NCI-H1417 treated with DMSO at 0.1 percent for 48 hours (cell line): ENCODE results near the gene KHDRBS1.
A peak's percentile ranks its signal among the peaks of the same experiment; 100 is the strongest.
"Not testable (repeated sequence)": the region's sequence is repeated elsewhere in the genome, so short reads cannot be mapped to it uniquely, and the experiment has no call there.

Experiments used
- DNase-seq: peaks from one replicate; lab custom pipeline; 2025; lab: John Stamatoyannopoulos, UW

Gene KHDRBS1, protein sequence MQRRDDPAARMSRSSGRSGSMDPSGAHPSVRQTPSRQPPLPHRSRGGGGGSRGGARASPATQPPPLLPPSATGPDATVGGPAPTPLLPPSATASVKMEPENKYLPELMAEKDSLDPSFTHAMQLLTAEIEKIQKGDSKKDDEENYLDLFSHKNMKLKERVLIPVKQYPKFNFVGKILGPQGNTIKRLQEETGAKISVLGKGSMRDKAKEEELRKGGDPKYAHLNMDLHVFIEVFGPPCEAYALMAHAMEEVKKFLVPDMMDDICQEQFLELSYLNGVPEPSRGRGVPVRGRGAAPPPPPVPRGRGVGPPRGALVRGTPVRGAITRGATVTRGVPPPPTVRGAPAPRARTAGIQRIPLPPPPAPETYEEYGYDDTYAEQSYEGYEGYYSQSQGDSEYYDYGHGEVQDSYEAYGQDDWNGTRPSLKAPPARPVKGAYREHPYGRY

DNA sequence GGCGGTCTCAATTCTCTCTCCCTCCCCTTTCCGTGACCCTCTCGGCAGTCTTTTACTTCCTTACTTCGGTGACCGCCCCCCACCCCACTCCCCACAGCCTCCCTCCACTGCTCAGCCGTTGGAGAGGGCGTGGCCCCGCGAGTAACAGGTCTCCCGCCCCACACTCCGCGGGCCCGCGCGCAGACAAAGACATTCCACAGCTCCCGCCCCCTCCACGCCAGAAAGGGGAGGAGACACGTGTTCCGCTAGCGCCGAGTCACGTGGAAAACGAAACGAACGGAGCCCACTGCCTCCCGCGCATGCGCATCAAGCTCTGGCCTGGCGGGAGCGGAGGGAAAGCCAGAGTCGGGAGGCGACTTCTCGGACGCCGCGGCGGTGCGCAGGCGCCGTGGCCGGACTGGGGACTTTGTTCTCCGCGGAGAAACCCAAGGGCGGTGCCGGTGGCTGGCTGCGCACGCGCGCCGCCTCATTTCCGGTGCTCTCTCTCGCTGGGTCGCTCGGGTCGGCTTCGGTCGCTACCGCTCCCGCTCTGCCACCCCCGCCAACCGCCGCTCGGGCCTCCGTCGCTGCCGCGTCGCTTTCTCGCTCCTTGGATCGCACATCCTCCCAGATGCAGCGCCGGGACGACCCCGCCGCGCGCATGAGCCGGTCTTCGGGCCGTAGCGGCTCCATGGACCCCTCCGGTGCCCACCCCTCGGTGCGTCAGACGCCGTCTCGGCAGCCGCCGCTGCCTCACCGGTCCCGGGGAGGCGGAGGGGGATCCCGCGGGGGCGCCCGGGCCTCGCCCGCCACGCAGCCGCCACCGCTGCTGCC lies at the start of gene KHDRBS1:
TSS of gene KHDRBS1 (plus strand) at position 483 of the 813 bp plus-strand sequence. CDS start at position 611, 128 bp downstream.
- DNase-seq = peak; percentile 94

DNA sequence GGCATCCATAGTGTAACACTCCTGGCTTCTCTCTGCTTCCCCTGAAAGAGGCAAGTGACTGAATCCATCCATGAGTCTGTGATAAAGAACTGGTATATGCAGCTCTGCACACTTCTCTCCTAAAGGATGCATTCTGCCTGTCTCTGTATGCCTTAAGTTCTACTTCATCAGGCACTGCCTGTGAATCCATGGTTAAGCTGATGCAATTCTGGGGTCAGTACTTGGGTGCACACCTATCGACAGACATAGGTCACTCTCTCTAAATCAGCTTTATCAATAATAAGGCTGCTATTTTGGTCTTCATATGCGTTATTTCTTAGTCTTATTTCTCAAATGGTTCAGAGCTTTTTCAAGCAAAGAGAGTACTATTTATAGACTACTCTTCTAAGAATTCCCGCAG lies 42.8 kb upstream of the KHDRBS1 start:
- no peak for DNase-seq

DNA sequence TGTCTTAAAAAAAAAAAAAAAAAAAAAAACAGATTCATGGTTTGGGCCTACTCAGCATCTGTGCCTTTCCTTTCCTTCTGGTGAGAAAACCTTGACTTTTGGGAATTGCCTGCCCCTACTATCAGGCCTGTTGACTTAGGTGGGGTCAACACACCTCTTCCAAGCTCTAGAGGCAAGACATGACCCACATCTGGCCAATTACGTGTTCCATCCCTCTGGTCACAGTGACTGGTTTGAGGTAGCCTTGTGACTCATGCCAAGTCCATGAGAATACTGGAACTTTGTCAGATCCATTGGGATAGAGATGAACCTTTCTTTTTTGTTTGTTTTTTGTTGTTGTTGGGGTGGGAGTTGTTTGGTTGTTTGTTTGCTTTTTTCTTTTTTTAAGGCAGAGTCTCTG lies 37.3 kb upstream of the KHDRBS1 start:
- DNase-seq = no peak

DNA sequence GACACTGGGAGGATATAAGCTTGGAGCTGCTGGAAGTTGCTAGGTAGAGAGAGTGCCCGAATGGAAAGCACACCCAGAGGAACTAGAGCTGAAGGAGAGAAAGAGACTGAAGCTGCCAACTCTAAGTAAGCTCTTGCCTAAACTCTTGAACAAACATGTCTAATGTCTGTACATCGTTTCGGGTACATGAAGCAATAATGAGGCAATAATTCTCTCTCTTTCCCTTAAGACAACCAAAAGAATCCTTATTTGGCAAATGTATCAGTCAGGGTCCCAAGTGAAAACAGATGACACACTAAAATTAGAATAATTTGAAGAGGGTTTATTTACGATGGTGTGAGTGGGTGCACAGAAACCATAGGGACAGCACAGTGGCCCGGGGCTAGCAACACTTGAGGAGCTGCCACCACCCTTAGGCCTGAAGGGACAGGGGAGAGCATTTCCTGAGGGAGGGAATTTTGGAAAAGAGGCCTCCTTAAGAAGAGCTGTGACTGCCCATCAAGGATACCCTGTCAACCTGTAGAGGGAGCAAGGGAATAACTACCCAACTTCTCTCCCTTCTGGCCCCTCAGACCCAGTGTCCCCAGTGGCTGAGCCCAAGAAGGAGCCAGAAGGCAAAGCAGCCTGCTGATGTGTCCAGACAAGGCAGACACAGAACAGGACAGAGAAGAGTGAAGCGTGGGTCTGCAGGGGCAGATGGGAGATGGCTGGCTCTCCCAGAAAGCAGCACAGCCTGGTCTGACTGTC lies 36.1 kb upstream of the KHDRBS1 start:
- no peak for DNase-seq

DNA sequence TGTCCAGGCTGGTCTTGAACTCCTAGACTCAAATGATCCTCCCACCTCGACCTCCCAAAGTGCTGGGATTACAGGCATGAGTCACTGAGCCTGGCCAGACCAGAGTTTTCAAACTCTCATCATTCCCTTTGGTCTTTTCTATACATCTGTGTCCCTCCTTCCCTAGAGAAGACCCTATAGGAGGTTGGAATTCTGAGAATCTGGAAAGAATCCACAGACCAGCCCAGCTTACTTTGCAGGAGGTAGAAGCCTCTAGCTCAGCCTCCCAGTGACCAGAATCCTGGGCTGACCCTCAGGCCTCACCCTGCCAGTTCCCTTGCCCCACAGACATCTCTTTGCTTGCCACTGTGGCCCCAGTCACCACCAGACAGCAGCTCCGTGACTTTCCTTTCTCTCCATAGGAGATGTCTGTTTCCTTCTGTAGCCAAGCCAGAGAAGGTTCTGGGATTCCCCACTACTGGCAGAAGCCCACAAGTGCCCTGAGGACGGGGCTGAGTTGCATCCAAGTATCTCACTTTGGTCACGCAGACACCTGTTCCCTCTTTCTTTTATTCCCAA lies 34.7 kb upstream of the KHDRBS1 start:
- DNase-seq = no peak

DNA sequence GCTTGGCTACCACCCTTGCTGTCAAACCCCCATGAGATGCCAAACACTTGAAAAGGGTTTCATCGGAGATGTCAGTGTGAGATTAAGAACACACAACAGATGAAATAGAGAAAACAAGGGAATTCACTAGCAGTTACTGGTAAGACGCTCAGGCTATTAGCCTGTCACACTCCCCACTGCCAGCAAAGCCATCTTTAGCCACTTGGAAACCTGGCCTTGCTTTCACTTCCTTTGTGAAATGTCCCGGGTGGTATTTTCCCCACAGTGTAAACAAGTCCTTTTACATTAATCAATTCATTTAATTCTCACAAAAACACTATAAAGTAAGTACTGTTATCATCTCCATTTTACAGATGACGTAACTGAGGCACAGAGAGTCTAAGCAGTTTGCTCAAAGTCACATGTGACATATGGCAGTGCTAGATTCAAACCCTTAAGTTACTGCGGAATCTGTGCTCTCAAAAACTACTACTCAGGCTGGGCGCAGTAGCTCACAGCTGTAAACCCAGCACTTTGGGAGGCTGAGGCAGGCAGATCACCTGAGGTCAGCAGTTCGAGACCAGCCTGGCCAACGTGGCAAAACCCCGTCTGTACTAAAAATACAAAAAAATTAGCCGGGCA lies 32.7 kb upstream of the KHDRBS1 start:
- no peak for DNase-seq

DNA sequence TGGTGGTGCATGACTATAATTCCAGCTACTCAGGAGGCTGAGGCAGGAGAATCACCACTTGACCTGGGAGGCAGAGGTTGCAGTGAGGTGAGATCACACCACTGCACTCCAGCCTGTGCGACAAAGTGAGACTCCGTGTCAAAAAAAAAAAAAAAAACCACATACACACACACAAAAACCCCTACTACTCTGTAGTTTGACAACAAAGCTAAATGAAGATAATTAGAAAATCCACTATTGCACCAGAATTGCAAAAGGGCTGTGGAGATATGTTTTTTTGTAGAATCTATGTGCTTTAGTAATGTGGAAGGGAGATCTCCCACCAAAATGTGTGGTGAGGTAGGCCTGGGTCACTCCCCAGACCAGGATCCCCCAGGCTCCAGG lies 32.2 kb upstream of the KHDRBS1 start:
- no peak for DNase-seq

DNA sequence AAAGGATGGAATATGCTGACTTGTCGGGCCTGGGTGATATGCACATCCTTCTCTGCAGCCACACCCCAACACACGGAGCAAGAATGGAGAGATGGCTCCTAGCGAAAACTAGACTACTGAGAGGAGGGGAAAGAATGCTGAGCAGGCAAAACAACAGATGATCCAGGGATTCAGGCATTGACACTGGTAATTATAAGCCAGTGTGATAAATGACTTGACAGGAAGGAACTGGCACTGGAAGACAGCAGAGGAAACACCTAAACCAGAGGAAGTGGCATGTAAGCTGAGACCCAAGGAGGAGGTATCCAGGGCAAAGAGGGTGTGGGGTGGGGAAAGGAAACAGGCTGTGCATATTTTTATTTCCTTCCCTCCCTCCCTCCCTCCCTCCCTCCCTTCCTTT lies 31.7 kb upstream of the KHDRBS1 start:
- no peak for DNase-seq

DNA sequence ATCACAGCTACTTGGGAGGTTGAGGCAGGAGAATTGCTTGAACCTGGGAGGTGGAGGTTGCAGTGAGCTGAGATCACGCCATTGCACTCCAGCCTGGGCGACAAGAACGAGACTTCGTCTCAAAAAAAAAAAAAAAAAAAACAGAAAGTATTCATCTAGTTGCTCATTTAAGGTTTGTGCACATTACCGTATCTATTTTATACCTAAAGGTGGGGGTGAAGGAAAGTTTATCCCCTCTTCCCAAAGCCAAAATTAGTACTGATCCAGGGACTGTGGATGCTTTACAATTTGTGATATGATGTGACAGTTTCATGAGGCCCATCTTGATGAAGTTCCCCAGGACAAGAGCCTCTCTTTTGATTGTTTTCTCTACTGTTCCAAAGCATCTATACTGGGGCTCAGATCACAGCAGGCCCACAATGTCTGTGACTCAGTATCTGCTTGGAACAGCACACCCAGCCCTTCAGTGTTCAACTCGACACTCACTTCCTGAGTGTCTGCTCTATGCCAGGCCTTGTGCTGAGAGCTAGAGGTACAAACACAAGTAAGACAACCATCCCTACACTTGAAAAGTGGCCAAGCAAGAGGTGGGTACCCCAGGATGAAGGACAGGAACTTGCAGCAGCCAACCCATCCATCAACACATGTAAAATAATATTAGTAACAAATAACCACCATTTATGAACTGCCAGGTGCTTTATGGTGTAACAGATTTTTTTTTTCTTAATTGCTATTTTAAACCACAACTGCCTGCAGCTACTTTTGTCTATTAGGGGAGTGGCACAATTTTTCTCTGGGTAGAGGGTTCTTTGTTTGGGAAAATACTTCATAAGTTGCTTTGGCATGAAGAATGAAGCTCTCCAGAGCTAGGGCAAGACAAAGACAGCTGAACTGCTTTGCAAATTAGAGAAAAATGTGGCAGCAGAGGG lies 29.0 kb upstream of the KHDRBS1 start:
- no peak for DNase-seq

DNA sequence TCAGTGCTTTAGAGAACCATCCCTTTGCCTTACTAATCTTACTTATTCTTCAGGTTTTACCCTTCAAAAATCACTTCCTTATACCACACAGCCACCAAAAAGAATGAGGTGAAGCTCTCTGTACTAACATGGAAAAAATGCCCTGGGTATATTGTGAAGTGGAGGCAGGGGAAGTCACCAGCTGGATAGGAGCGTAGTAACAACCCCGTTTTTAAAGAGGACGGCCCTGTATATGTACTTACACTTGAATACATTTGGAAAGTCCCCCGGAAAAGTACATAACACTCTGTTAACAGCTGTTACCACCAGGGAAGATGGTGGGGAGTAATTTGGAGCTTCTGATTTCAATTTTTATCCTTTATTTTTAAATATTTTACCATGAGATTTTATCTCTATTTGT lies 28.2 kb upstream of the KHDRBS1 start:
- no peak for DNase-seq

DNA sequence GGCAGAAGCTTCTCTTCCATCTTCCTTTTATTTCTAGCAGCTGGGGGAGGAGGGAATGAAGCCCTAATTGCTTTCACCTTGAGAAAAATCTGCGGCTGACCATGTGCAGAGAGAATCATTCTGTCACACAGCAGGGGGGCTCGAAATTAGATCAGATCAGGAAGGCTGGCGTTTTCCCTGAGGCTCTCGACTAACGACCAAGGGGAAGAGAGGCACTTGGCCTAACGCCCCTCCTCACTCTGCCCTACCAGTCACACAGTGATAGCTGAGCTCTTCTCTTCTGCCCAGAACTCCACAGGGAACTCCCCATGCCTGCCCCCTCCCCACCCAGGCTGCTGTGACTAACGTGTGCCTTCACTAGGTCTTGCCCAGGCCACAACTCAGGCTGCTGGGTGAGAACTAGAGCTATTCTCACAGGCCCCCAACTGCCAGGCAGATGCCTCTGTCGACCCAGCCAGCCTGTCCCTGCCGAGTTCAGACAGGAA lies 26.5 kb upstream of the KHDRBS1 start:
- peak; percentile 58 for DNase-seq

DNA sequence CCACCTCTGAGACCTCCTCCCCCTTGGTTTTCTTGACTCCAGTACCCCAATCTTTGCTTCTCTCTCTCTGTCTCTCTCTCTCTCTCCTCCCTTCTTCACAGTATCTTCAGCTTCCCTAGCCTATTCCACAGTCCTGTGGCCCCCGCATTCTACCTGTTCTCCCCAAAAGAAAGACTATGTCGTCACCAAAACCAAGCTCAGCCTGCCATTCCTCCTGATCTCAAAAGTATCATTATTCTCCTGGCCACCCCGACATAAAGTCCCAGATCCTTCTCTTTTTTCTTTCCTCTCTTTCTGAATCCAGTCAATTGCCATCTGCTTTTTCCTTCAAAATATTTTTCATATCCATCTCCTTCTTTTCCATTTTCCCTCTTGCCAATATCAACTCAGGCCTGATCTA lies 23.7 kb upstream of the KHDRBS1 start:
- no peak for DNase-seq

DNA sequence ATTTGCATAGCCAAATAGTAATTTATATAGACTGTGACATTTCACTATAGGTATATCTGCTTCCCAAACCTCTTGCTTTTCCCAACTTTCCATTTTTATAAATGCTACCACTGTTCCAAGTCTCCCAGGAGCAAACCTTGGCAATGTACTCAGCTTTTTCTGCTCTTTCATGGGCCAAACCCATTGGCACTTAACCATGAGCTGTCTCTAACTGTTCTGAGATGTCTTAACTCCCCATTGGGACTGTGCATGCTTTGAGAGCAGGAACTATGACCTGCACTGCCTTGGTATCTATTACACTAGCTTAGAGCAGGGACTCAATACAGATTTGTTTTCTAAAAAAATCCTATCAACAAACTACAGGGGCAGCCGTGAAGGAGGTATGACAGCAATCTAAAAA lies 22.5 kb upstream of the KHDRBS1 start:
- no peak for DNase-seq

DNA sequence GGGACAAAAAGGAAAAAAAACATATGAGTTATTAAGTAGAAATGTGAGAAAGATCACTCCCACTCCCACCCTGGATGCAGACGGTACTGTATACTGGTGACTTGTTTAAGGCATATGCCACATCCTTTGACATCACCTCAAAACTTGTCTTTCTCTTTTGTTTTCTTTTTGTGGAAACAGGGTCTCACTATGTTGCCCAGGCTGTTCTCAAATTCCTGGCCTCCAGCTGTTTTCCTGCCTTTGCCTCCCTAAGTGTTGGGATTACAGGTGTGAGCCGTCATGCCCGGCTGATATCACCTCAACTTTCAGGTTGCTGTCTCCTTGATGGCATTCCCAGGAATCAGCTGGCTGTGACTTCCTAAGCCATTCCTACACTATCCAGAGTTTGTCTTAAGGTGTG lies 18.4 kb upstream of the KHDRBS1 start:
- no peak for DNase-seq

DNA sequence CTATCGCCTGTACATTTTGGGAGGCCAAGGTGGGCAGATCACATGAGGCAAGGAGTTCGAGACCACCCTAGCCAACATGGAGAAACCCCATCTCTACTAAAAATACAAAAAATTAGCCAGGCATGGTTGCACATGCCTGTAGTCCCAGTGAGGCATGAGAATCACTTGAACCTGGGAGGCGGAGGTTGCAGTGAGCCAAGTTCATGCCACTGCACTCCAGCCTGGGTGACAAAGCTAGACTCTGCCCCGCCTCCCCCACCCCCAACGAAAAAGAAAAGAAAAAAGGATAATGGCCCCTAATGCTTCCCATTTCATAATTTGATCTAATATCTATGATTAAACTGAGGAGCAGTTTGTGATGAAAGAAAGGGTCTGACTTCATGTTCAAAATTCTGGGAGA lies 17.5 kb upstream of the KHDRBS1 start:
- not testable (repeated sequence) for DNase-seq

DNA sequence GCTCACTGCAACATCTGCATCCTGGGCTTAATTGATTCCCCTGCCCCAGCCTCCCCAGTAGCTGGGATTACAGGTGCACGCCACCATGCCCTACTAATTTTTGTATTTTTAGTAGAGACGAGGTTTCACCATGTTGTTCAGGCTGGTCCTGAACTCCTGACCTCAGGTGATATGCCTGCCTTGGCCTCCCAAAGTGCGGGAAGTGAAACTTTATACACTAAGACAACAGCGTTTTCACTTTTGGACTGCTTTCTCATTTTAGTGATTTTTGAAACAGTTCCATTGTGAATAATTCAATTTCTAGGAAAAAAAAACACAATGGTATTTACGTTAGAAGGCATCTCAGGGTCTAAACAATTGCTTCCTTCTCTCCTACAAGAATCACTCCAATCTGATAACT lies 11.8 kb upstream of the KHDRBS1 start:
- DNase-seq = no peak

DNA sequence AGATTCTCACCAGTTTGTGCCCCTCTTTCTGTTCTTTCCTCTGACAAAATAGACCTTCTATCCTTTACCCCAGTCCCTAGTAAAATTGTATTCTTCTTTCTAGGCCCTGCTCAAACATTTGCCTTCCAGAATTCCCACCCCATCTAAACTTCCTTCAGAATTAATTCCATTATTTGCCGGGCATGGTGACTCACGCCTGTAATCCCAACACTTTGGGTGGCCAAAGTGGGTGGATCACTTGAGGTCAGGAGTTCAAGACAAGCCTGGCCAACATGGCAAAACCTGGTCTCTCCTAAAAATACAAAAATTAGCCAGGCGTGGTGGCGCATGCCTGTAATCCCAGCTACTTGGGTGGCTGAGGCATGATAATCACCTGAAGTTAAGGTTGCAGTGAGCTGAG lies 11.4 kb upstream of the KHDRBS1 start:
- DNase-seq = not testable (repeated sequence)

DNA sequence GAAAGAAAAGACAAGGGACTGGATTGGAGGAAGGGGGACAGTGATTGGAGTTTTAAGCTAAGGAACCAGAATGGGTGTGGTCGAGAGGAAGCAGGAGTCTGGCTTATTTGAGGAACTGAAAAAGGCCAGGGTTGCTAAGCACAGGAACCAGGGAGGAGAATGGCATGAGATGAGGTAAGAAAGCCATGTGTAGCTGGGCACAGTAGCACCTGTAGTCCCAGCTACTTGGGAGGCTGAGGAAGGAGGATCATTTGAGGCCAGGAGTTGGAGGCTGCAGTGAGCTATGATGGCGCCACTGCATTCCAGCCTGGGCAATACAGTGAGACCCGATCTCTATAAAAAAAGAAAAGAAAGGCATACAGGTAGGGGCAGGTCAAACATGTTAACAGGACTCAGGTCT lies 8.1 kb upstream of the KHDRBS1 start:
- no peak for DNase-seq

DNA sequence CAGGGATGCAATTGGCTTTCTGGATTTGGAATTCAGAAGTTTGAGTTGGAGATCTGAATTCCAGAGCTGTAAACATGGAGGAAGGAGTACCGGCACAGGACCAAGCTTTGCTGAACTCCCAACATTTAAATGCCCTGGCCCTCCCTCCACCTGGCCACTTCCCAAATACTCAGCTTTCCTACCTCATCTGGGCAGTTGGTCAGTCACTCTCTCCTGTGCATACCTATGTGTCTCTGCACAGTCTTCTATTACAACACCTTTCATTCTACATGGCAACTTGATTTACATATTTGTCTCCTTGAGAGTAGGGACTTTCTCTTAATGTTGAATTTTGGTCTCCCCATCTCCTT lies 6.1 kb upstream of the KHDRBS1 start:
- no peak for DNase-seq

DNA sequence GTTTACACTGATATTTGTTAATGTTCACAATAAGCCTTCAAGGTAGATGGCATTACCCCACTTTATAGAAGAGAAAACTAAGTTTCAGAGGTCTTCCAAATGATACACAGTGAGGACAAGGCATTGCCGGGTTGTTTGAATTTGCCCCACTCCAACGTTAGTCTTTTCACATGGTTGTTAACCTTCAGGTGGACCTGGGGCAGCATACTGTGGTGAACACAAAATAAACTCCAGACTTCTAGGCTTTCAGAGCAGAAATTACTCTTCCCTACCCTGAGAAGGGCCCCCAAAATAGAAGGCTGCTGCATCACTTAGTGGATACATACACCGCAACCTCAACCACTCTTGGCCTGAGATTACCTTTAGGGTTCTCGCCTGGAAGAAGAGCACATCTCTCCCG lies 3.4 kb upstream of the KHDRBS1 start:
- no peak for DNase-seq
